Erythroblast (primary cell): ENCODE measurements around the gene EEPD1.
"Not testable (repeated sequence)": the region's sequence is repeated elsewhere in the genome, so short reads cannot be mapped to it uniquely, and the experiment has no call there.

Experiments
- DNase-seq, 2 experiments: peaks; one replicate each; lab custom pipeline; 2025; lab: John Stamatoyannopoulos, UW
- GATA1 ChIP-seq: IDR thresholded peaks from 2 replicates; pipeline ENCODE4 v1.6.1; 2011; ENCODE audit warnings: low read depth, mild to moderate bottlenecking, control low read depth, low read length, moderate library complexity
- POLR2A ChIP-seq: IDR thresholded peaks from 2 replicates; pipeline ENCODE4 v1.6.1; 2011; ENCODE audit warnings: mild to moderate bottlenecking, low read length

Gene EEPD1

GRCh38 chr7:36309301-36309700, 156.2 kb downstream of the EEPD1 start:
- DNase-seq, result no peak
- TF ChIP-seq GATA1, result no peak
- no peak for TF ChIP-seq POLR2A

GRCh38 chr7:36309716-36310115, 156.7 kb downstream of the EEPD1 start:
- TF ChIP-seq GATA1 (no peak), POLR2A (no peak)
- no peak for DNase-seq

- TF ChIP-seq POLR2A (no peak), GATA1 (no peak)
- DNase-seq, result no peak
Observed at GRCh38 chr7:36310897-36311296, 157.8 kb downstream of the EEPD1 start.

- TF ChIP-seq GATA1 (no peak), POLR2A (no peak)
- DNase-seq, result no peak
Observed at GRCh38 chr7:36311539-36311938, 158.5 kb downstream of the EEPD1 start.

GRCh38 chr7:36312064-36312914, 159.2 kb downstream of the EEPD1 start:
- TF ChIP-seq GATA1 (no peak), POLR2A (no peak)
- no peak for DNase-seq

- DNase-seq, result no peak
- TF ChIP-seq POLR2A, result no peak
- no peak for TF ChIP-seq GATA1
Observed at GRCh38 chr7:36312915-36313334, 159.9 kb downstream of the EEPD1 start.

- DNase-seq, result no peak
- no peak for TF ChIP-seq POLR2A
- no peak for TF ChIP-seq GATA1
Observed at GRCh38 chr7:36313607-36314006, 160.6 kb downstream of the EEPD1 start.

- DNase-seq, result no peak
- TF ChIP-seq POLR2A (no peak), GATA1 (no peak)
Observed at GRCh38 chr7:36314491-36314890, 161.4 kb downstream of the EEPD1 start.

GRCh38 chr7:36315309-36315944, 162.4 kb downstream of the EEPD1 start:
- TF ChIP-seq POLR2A (no peak), GATA1 (no peak)
- DNase-seq, result no peak

- TF ChIP-seq POLR2A, result no peak
- no peak for TF ChIP-seq GATA1
- DNase-seq, result no peak
Observed at GRCh38 chr7:36316319-36316718, 163.3 kb downstream of the EEPD1 start.

- TF ChIP-seq GATA1, result no peak
- no peak for TF ChIP-seq POLR2A
- DNase-seq, result no peak
Observed at GRCh38 chr7:36317276-36317675, 164.2 kb downstream of the EEPD1 start.

- DNase-seq, result no peak
Observed at GRCh38 chr7:36318116-36318515, 165.1 kb downstream of the EEPD1 start.

GRCh38 chr7:36321284-36321683, 168.2 kb downstream of the EEPD1 start:
- not testable (repeated sequence) for DNase-seq

More at GRCh38 chr7:36318116-36318515, 165.1 kb downstream of the EEPD1 start:
- TF ChIP-seq POLR2A, result no peak
- no peak for TF ChIP-seq GATA1

- TF ChIP-seq GATA1, result no peak
- TF ChIP-seq POLR2A, result peak; percentile 17
- DNase-seq, result peak; percentile 35 to 64
Observed at GRCh38 chr7:36336390-36336789, 183.3 kb downstream of the EEPD1 start.
